GM23338 (cell line): Measurements from ENCODE around the gene RENBP.

Experiments used
- CREB1 ChIP-seq: fragments of 250-450 bp; sonication (Bioruptor Pico); IDR thresholded peaks from 2 replicates; pipeline ENCODE4 v1.5.0; 2020; ENCODE audit warnings: low read depth, mild to moderate bottlenecking, moderate library complexity
- CTCF ChIP-seq, 2 experiments: fragments of 200-600 bp in 1 of 2; sonication (generic) in 1 of 2; conservative IDR thresholded peaks; 2 replicates each; pipeline versions ENCODE4 v1.5.1 to v1.6.1; 2016 to 2017; ENCODE audit warnings: antibody characterized with exemption in 2 of 2, low read depth in 2 of 2, mild to moderate bottlenecking in 2 of 2, moderate library complexity in 1 of 2
- ETS1 ChIP-seq: IDR thresholded peaks from 2 replicates; pipeline ENCODE4 v1.6.1; 2016; ENCODE audit warnings: antibody characterized with exemption
- EZH2 ChIP-seq: fragments of 200-600 bp; sonication (generic); IDR thresholded peaks from one replicate; pipeline ENCODE4 v1.8.0; 2017; ENCODE audit warnings: antibody characterized with exemption, mild to moderate bottlenecking, low read depth; ENCODE audit not compliant: unreplicated experiment
- EZH2phosphoT487 ChIP-seq: fragments of 200-600 bp; sonication (generic); IDR thresholded peaks from one replicate; pipeline ENCODE4 v1.8.1; 2018; ENCODE audit warnings: antibody characterized with exemption; ENCODE audit not compliant: unreplicated experiment
- JUNB ChIP-seq: IDR thresholded peaks from one replicate; pipeline ENCODE4 v1.6.1; 2016; ENCODE audit warnings: antibody characterized with exemption; ENCODE audit not compliant: unreplicated experiment
- POLR2AphosphoS5 ChIP-seq: IDR thresholded peaks from 2 replicates; pipeline ENCODE4 v1.6.1; 2016; ENCODE audit warnings: antibody characterized with exemption, low read depth
- REST ChIP-seq: IDR thresholded peaks from one replicate; pipeline ENCODE4 v1.6.1; 2018; ENCODE audit warnings: antibody characterized with exemption; ENCODE audit not compliant: unreplicated experiment
- STAT1 ChIP-seq: IDR thresholded peaks from one replicate; pipeline ENCODE4 v1.6.1; 2016; ENCODE audit warnings: antibody characterized with exemption; ENCODE audit not compliant: unreplicated experiment
- ZNF114 ChIP-seq: fragments of 250-450 bp; sonication (Bioruptor Pico); IDR thresholded peaks from 2 replicates; pipeline ENCODE4 v1.5.0; 2020; ENCODE audit warnings: mild to moderate bottlenecking, moderate library complexity
- ZNF331 ChIP-seq: fragments of 250-450 bp; sonication (Bioruptor Pico); IDR thresholded peaks from 2 replicates; pipeline ENCODE4 v1.5.0; 2020; ENCODE audit warnings: low read depth, mild to moderate bottlenecking, moderate library complexity
- ZNF462 ChIP-seq: fragments of 250-450 bp; sonication (Bioruptor Pico); IDR thresholded peaks from 2 replicates; pipeline ENCODE4 v1.5.0; 2020; ENCODE audit warnings: mild to moderate bottlenecking, moderate library complexity

- TF ChIP-seq CREB1 (CRISPR knock-in tag): no peak
- TF ChIP-seq CTCF (conservative IDR thresholded peaks at IDR 0.05; ENCODE audit: low read depth in 2 of 2): no peak
- TF ChIP-seq REST: no peak
- TF ChIP-seq POLR2AphosphoS5: no peak
- TF ChIP-seq JUNB: no peak
- no peak for TF ChIP-seq EZH2phosphoT487
- TF ChIP-seq ETS1: no peak
- no peak for TF ChIP-seq EZH2
- TF ChIP-seq STAT1: no peak
- TF ChIP-seq ZNF462 (CRISPR knock-in tag): no peak
- no peak for TF ChIP-seq ZNF114 (CRISPR knock-in tag)
- no peak for TF ChIP-seq ZNF331 (CRISPR knock-in tag)
These were observed 4.7 kb upstream of the RENBP start for GRCh38 chrX:153948847-153949805.
